Measurements from ENCODE around the gene MAML2. TPM values are rescaled to one million over a fixed set of nuclear protein-coding genes. Genes with fewer than 3 reads are reported as not detected.

MAML2 gene
- total and polyA plus RNA-seq, 2 of the 8 experiments (the other 6 are each of a cell fraction or from before 2014, with no cell fraction given) = 3.8 to 6.6 TPM

DNA sequence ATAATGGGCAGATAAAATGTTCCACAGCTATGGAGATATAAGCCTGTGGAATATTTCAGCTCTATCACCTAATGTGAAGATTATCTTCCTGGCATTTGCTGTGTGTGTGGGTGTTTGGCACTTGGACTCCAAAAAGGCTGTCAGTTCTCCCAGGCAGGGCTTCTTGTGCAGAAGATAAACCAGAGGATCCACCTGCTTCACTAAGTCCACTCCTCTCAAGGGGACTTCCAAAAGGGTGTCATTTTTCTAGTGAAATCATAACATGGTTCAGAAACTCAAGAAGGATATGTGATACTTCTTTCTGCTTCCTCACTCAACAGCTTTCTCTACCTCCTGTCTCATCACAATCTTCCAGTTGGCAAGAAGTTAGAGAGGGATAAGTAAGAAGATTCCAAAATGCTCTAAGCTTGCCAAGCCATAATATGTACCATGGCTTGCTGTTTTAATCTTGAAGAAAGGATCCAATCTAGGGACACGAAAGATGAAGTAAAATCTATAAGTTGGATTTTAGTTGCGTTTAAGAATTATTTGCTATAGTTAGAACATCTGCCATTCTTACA, 212.9 kb downstream of the MAML2 start (continued):
- no peak for TF ChIP-seq RXRA (IDR thresholded peaks at IDR 0.05; ENCODE audit: insufficient read depth, low read depth, low read length)
